ENCODE measurements around the gene MAP1LC3B2. TPM values are rescaled to one million over a fixed set of nuclear protein-coding genes. Genes with fewer than 3 reads are reported as not detected.

Gene MAP1LC3B2
- total RNA-seq, 1 donor, result 1.1 TPM

DNA sequence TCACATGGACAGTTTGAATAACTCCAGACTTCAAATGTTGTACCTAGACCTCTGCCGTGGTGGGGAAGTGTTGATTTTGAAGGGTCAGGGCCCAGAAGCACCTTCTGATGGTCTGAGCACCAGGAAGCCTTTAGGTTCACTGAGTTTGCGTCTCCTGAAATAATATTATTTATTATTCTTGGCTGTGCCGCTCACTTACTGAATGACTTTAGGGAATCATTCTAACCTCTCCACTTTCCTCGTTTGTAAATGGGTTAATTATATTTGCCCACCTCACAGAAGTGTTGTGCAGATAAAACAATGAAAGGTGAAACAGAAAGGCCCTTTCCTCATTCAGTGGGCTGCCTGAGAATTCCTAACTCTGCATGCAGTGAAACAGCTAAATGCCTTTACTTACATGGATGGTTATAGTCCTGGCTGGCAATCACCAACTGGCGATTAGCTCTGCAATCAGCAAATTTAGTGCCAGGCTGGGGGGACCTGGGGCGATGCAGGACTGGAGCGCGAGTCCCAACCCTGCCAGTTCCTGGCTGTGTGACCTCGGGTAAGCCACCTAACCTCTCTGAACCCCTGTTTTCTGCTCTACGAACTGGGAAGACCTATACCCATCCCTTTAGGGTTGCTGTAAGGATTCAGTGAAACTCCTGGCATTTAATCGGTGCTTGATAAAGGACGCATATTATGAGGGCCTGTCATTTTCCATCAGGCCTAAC is 57.5 kb downstream of the MAP1LC3B2 start:
- H3K4me3 ChIP-seq (ENCODE audit: insufficient read depth, low read length), result no peak overlapping the region
- H4K20me1 ChIP-seq (ENCODE audit: insufficient read depth, low read length), result peaks cover 2% of the 10 kb centered on the region
- no peak overlapping the region for H3K27ac ChIP-seq (ENCODE audit: low read depth, low read length)
- no peaks in the 10 kb centered on the region for H3K79me2 ChIP-seq (ENCODE audit: insufficient read depth, low read length)
- H3K4me1 ChIP-seq (ENCODE audit: insufficient read depth, low read length), result no peaks in the 10 kb centered on the region
- H3K36me3 ChIP-seq (ENCODE audit: insufficient read depth, low read length), result no peaks in the 10 kb centered on the region
- peaks cover 18% of the 10 kb centered on the region for H3K27me3 ChIP-seq (ENCODE audit: insufficient read depth, low read length)
- TF ChIP-seq CTCF (IDR thresholded peaks at IDR 0.05; ENCODE audit: extremely low read depth, low read depth, low read length), result no peak
- no peak for DNase-seq (ENCODE audit: insufficient read length, low spot score, missing footprints)
- H3K4me2 ChIP-seq (ENCODE audit: insufficient read depth, low read length), result no peak overlapping the region
- H2AFZ ChIP-seq (ENCODE audit: low read length), result no peak overlapping the region
- peaks cover 2% of the 10 kb centered on the region for H3K9me3 ChIP-seq (ENCODE audit: low read depth, low read length)

GRCh38 chr12:116619246-116619645 is 60.1 kb downstream of the MAP1LC3B2 start:
- TF ChIP-seq CTCF (IDR thresholded peaks at IDR 0.05; ENCODE audit: extremely low read depth, low read depth, low read length), result no peak
- no peak for DNase-seq (ENCODE audit: insufficient read length, low spot score, missing footprints)
- H2AFZ ChIP-seq (ENCODE audit: low read length), result no peak overlapping the region

GRCh38 chr12:116620124-116620491 is 60.9 kb downstream of the MAP1LC3B2 start:
- no peak overlapping the region for H2AFZ ChIP-seq (ENCODE audit: low read length)
- no peak for TF ChIP-seq CTCF (IDR thresholded peaks at IDR 0.05; ENCODE audit: extremely low read depth, low read depth, low read length)
- H3K4me1 ChIP-seq (ENCODE audit: insufficient read depth, low read length), result no peaks in the 10 kb centered on the region
- no peaks in the 10 kb centered on the region for H3K79me2 ChIP-seq (ENCODE audit: insufficient read depth, low read length)
- no peaks in the 10 kb centered on the region for H3K36me3 ChIP-seq (ENCODE audit: insufficient read depth, low read length)
- H4K20me1 ChIP-seq (ENCODE audit: insufficient read depth, low read length), result no peaks in the 10 kb centered on the region
- peaks cover 26% of the 10 kb centered on the region for H3K27me3 ChIP-seq (ENCODE audit: insufficient read depth, low read length)
- DNase-seq (ENCODE audit: insufficient read length, low spot score, missing footprints), result no peak
- H3K4me2 ChIP-seq (ENCODE audit: insufficient read depth, low read length), result no peak overlapping the region
- H3K4me3 ChIP-seq (ENCODE audit: insufficient read depth, low read length), result no peak overlapping the region
- no peak overlapping the region for H3K27ac ChIP-seq (ENCODE audit: low read depth, low read length)
- H3K9me3 ChIP-seq (ENCODE audit: low read depth, low read length), result peaks cover 2% of the 10 kb centered on the region

More at GRCh38 chr12:116619246-116619645, 60.1 kb downstream of the MAP1LC3B2 start:
- H3K79me2 ChIP-seq (ENCODE audit: insufficient read depth, low read length), result no peaks in the 10 kb centered on the region
- no peak overlapping the region for H3K4me2 ChIP-seq (ENCODE audit: insufficient read depth, low read length)
- H3K36me3 ChIP-seq (ENCODE audit: insufficient read depth, low read length), result no peaks in the 10 kb centered on the region
- H3K27ac ChIP-seq (ENCODE audit: low read depth, low read length), result no peak overlapping the region
- peaks cover 2% of the 10 kb centered on the region for H3K9me3 ChIP-seq (ENCODE audit: low read depth, low read length)
- H3K4me1 ChIP-seq (ENCODE audit: insufficient read depth, low read length), result no peaks in the 10 kb centered on the region
- H4K20me1 ChIP-seq (ENCODE audit: insufficient read depth, low read length), result peaks cover under 1% of the 10 kb centered on the region
- H3K27me3 ChIP-seq (ENCODE audit: insufficient read depth, low read length), result peaks cover 26% of the 10 kb centered on the region
- H3K4me3 ChIP-seq (ENCODE audit: insufficient read depth, low read length), result no peak overlapping the region

DNA sequence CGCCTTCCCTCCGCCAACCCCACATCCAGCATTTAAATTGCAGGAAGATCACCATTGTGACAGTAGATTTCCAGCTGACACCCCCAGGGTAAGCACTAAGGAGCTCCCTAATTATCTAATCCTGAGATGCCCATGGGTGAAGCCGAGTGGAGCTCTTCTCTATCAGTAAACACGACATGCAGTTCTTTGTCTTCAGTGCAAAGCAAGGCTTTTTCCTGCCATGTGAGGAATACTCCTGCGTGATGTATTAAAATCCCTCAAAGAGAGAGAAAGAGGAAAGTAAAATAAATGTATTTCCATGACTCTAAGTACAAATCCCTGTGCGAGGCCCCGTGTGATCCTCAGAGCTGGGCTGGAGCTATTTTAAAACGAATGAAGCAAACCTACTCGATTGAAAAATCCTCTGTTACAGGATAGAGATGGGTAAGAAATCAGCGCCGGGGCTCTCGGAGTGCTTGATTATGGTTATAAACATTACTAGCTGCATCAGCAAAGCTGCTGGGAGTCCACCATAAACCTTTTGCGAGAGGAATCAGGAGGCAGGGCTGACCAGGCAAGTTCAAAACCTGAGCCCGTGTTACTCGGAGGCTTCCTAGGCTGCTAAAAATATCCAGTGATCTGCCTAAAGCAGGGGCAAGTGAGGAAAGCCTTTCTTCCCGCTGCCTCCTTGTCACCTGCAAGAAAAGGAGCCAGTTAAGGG is 61.5 kb downstream of the MAP1LC3B2 start:
- no peaks in the 10 kb centered on the region for H4K20me1 ChIP-seq (ENCODE audit: insufficient read depth, low read length)
- H3K79me2 ChIP-seq (ENCODE audit: insufficient read depth, low read length), result no peaks in the 10 kb centered on the region
- no peak overlapping the region for H3K4me3 ChIP-seq (ENCODE audit: insufficient read depth, low read length)
- H3K4me2 ChIP-seq (ENCODE audit: insufficient read depth, low read length), result no peak overlapping the region
- no peak overlapping the region for H2AFZ ChIP-seq (ENCODE audit: low read length)
- no peaks in the 10 kb centered on the region for H3K36me3 ChIP-seq (ENCODE audit: insufficient read depth, low read length)
- no peak for DNase-seq (ENCODE audit: insufficient read length, low spot score, missing footprints)
- peaks cover 26% of the 10 kb centered on the region for H3K27me3 ChIP-seq (ENCODE audit: insufficient read depth, low read length)
- H3K4me1 ChIP-seq (ENCODE audit: insufficient read depth, low read length), result no peaks in the 10 kb centered on the region
- peaks cover 2% of the 10 kb centered on the region for H3K9me3 ChIP-seq (ENCODE audit: low read depth, low read length)
- TF ChIP-seq CTCF (IDR thresholded peaks at IDR 0.05; ENCODE audit: extremely low read depth, low read depth, low read length), result no peak
- H3K27ac ChIP-seq (ENCODE audit: low read depth, low read length), result no peak overlapping the region
